GM12878 (cell line): ENCODE results near the gene B9D2. TPM values are rescaled to one million over a fixed set of nuclear protein-coding genes. Genes with fewer than 3 reads are reported as not detected.

Source experiments
- ATAC-seq: fragments of 200-7000 bp; cut with Tn5 transposase; 3 replicates; pipeline ENCODE4 v1.9.1; 2020; ENCODE audit warnings: mild to moderate bottlenecking, moderate library complexity
- BruUV-seq: library from RNA; stranded (reverse); fragments of 400-500 nt; replicated peaks from 2 replicates; lab custom pipeline; 2021; lab: Mats Ljungman, UMichigan
- CTCF ChIA-PET: fragments of 300-600 bp; sonication (Branson Sonifier 250); formaldehyde crosslinking; extraction: SDS; loops from one replicate; lab custom pipeline; 2021; ENCODE audit warnings: inconsistent platforms; lab: Yijun Ruan, JAX
- POLR2A ChIA-PET: fragments of 350-600 bp; formaldehyde crosslinking; extraction: SDS; loops from one replicate; lab custom pipeline; 2021; ENCODE audit warnings: inconsistent platforms; lab: Charles Lee
- RAD21 ChIA-PET: fragments of 300-600 bp; sonication (Branson Sonifier 250); formaldehyde crosslinking; loops from one replicate; lab custom pipeline; 2023; ENCODE audit warnings: antibody characterized with exemption; ENCODE audit not compliant: unreplicated experiment; lab: Charles Lee
- SMC1A ChIA-PET: fragments of 300-600 bp; sonication (Branson Sonifier 250); formaldehyde crosslinking; loops from one replicate; lab custom pipeline; 2023; ENCODE audit not compliant: unreplicated experiment, uncharacterized antibody; lab: Charles Lee
- DNase-seq: peaks from one replicate; pipeline ENCODE4 v3.0.0-alpha.2; 2011; ENCODE audit warnings: low read depth, low spot score
- FAIRE-seq: peaks from 3 replicates; lab custom pipeline; 2011; peaks lifted over from hg19 to GRCh38; lab: Jason Lieb, UNC
- H2AFZ ChIP-seq: 2 replicates; pipeline ENCODE4 v1.6.0; 2011; ENCODE audit warnings: low read depth, low read length, control low read depth; ENCODE audit not compliant: control insufficient read depth
- H3K27ac ChIP-seq: 2 replicates; pipeline ENCODE4 v1.5.1; 2011; ENCODE audit warnings: control low read depth; ENCODE audit not compliant: control insufficient read depth, insufficient read depth
- H3K27me3 ChIP-seq, 2 experiments: replicated peaks in 1 of 2; 2 replicates each; pipeline versions ENCODE4 v1.6.0 to v1.6.1; 2011; ENCODE audit warnings: low read length in 1 of 2; ENCODE audit not compliant: control insufficient read depth in 2 of 2, insufficient read depth in 2 of 2
- H3K36me3 ChIP-seq, 2 experiments: 2 replicates each; pipeline ENCODE4 v1.5.1; 2011; ENCODE audit warnings: low read length in 1 of 2; ENCODE audit not compliant: control insufficient read depth in 2 of 2, insufficient read depth in 2 of 2
- H3K4me1 ChIP-seq: 2 replicates; pipeline ENCODE4 v1.6.1; 2011; ENCODE audit warnings: mild to moderate bottlenecking, low read length, moderate library complexity, mixed read lengths; ENCODE audit not compliant: control insufficient read depth, insufficient read depth
- H3K4me2 ChIP-seq: 2 replicates; pipeline ENCODE4 v1.6.0; 2011; ENCODE audit warnings: control low read depth; ENCODE audit not compliant: control insufficient read depth, insufficient read depth
- H3K4me3 ChIP-seq: fragments of 200-600 bp; sonication (generic); 2 replicates; pipeline ENCODE4 v1.5.1; 2016
- H3K79me2 ChIP-seq: 2 replicates; pipeline ENCODE4 v1.6.0; 2011; ENCODE audit warnings: low read length; ENCODE audit not compliant: control insufficient read depth, insufficient read depth
- H3K9ac ChIP-seq: 2 replicates; pipeline ENCODE4 v1.8.0; 2011; ENCODE audit warnings: low read length, control low read depth, mixed read lengths; ENCODE audit not compliant: control insufficient read depth, insufficient read depth
- H3K9me3 ChIP-seq: replicated peaks from 3 replicates; pipeline ENCODE4 v1.5.1; 2011; ENCODE audit warnings: mild to moderate bottlenecking, low read length; ENCODE audit not compliant: control insufficient read depth, insufficient read depth
- H4K20me1 ChIP-seq: 2 replicates; pipeline ENCODE4 v1.6.0; 2011; ENCODE audit not compliant: control insufficient read depth, insufficient read depth
- MEF2A ChIP-seq: IDR thresholded peaks from 2 replicates; pipeline ENCODE4 v1.6.1; 2011; ENCODE audit warnings: low read depth, mild to moderate bottlenecking, low read length, moderate library complexity; ENCODE audit not compliant: insufficient read depth
- TBL1XR1 ChIP-seq: IDR thresholded peaks from 2 replicates; pipeline ENCODE4 v1.6.1; 2012; ENCODE audit warnings: low read depth, low read length, improper control_type of control experiment
- WGBS: methylation state at CpG from one replicate; pipeline ENCODE4 v1.1.6; 2016; ENCODE audit warnings: low lambda C conversion rate; ENCODE audit not compliant: insufficient replicate concordance, insufficient coverage; ENCODE audit errors: missing lambda C conversion rate; 5-methylcytosine and 5-hydroxymethylcytosine counted together
- in situ Hi-C: fragments of 300-500 bp; cut with MboI; formaldehyde crosslinking; loops from 9 replicates; pipeline ENCODE4 v1.14.3; 2018; ENCODE audit warnings: mixed read lengths
- intact Hi-C: fragments of 100-400 bp; cut with micrococcal nuclease; formaldehyde crosslinking; loops from one replicate; pipeline ENCODE4 v1.14.2; 2022; ENCODE audit not compliant: unreplicated experiment
- polyA plus RNA-seq, 11 experiments: library from polyadenylated mRNA; depleted of rRNA in 4 of 11; unstranded in 6 of 11; stranded (reverse) in 5 of 11; fragments of >200 nt; fragmentation: Nextera tagmentation in 4 of 11; fragmentation: Illumina TruSeq in 1 of 11; extraction: Ambion mirVana in 4 of 11; extraction: Trizol in 1 of 11; gene quantifications; 1 replicate in 1 of 11; 2 replicates in 10 of 11; pipeline versions ENCODE4 v1.2.1 to v1.2.3, GENCODE V29; 2011 to 2016; ENCODE audit warnings: inconsistent platforms in 2 of 11, missing spikeins in 2 of 11, low read depth in 1 of 11
- total RNA-seq, 4 experiments: library from RNA; depleted of rRNA in 3 of 4; stranded (reverse); fragments of >200 nt in 3 of 4; fragmentation: Illumina TruSeq in 1 of 4; extraction: Trizol in 1 of 4; gene quantifications; 2 replicates each; pipeline versions ENCODE4 v1.2.1 to v1.2.3, GENCODE V29; 2013 to 2021
- TF ChIP-seq, protein P1 (sequence below): fragments of 450-650 bp; IDR thresholded peaks from 2 replicates; pipeline ENCODE4 v1.6.1; 2016; ENCODE audit warnings: mild to moderate bottlenecking

Gene B9D2
- total and polyA plus RNA-seq, 10 of the 15 experiments (the other 5 are each of a cell fraction or from before 2014, with no cell fraction given): 2.4 to 12.4 (median 5.0) TPM

DNA sequence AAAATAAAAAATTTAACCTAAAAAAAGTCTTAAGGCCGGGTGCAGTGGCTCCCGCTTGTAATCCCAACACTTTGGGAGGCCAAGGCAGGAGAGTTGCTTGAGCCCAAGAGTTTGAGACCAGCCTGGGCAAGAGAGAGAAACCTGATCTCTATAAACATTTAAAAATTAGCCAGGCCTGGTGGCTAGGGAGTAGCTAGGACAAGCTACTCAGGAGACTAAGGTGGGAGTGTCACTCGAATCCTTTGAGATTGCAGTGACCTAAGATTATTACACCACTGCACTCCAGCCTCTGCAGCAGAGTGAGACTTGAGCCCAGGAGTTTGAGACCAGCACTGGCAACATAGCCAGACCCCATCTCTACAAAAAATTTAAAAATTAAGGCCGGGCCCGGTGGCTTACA is 52.9 kb downstream of the B9D2 start:
- Histone ChIP-seq H3K36me3 (peaks cover 9 to 12% of the 10 kb centered on the region in 2 experiments), H2AFZ (no peak overlapping the region), H3K79me2 (peaks cover 35% of the 10 kb centered on the region), H3K9ac (peak overlapping the region; percentile 99), H3K4me1 (peaks cover 33% of the 10 kb centered on the region), H3K9me3 (no peaks in the 10 kb centered on the region), H3K27ac (peak overlapping the region; percentile 97), H4K20me1 (no peaks in the 10 kb centered on the region), H3K4me2 (peak overlapping the region; percentile 88), H3K4me3 (peak overlapping the region; percentile 98), H3K27me3 (no peaks in the 10 kb centered on the region)
- DNase-seq (no peak), FAIRE-seq (no peak), ATAC-seq (no peak)
- intact Hi-C loops: loop anchor here (5.0 kb wide), 1 partner anchor 41 kb away; the partner anchor contains the start of gene TGFB1
- TF ChIP-seq MEF2A (no peak), TBL1XR1 (no peak)
- TF ChIP-seq, protein P1, sequence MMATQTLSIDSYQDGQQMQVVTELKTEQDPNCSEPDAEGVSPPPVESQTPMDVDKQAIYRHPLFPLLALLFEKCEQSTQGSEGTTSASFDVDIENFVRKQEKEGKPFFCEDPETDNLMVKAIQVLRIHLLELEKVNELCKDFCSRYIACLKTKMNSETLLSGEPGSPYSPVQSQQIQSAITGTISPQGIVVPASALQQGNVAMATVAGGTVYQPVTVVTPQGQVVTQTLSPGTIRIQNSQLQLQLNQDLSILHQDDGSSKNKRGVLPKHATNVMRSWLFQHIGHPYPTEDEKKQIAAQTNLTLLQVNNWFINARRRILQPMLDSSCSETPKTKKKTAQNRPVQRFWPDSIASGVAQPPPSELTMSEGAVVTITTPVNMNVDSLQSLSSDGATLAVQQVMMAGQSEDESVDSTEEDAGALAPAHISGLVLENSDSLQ: no peak
- RAD21 ChIA-PET: interaction anchor here (0.9 to 4.8 kb wide), 2 partner anchors 47 to 238 kb away, joined by 3 to 42 read pairs; partner anchors contain the start of gene HNRNPUL1
- BruUV-seq: no TSS peak
- CTCF ChIA-PET: interaction anchor here (7.2 kb wide), 1 partner anchor 47 kb away, joined by 84 read pairs; the partner anchor contains the start of gene HNRNPUL1
- in situ Hi-C loops: loop anchor here (5.0 kb wide), 1 partner anchor 109 kb away; no protein-coding TSS in a partner anchor
- SMC1A ChIA-PET: interaction anchor here (0.7 to 2.0 kb wide), 3 partner anchors 10 to 41 kb away, joined by 3 to 5 read pairs (median 4); no protein-coding TSS in a partner anchor
- WGBS: 28% methylated on average over 5 of the region's 5 CpGs
- POLR2A ChIA-PET: no interaction called here
